Endothelial cell (in vitro differentiated cells): Measurements from ENCODE around the gene CT55. TPM values are rescaled to one million over a fixed set of nuclear protein-coding genes. Genes with fewer than 3 reads are reported as not detected.

Source experiments
- DNase-seq: peaks from one replicate; pipeline ENCODE4 v3.0.0; 2021; ENCODE audit warnings: low spot score
- H3K27ac Mint-ChIP-seq: one replicate; pipeline ENCODE4 v1.8.0; 2021; ENCODE audit warnings: mixed read lengths, inconsistent platforms; ENCODE audit not compliant: unreplicated experiment
- H3K27me3 Mint-ChIP-seq: one replicate; pipeline ENCODE4 v1.8.0; 2021; ENCODE audit warnings: mild to moderate bottlenecking, moderate library complexity, mixed read lengths, inconsistent platforms; ENCODE audit not compliant: unreplicated experiment
- H3K36me3 Mint-ChIP-seq: one replicate; pipeline ENCODE4 v1.8.0; 2021; ENCODE audit warnings: mild to moderate bottlenecking, low read depth, mixed read lengths, inconsistent platforms; ENCODE audit not compliant: unreplicated experiment
- H3K4me1 Mint-ChIP-seq: one replicate; pipeline ENCODE4 v1.8.0; 2021; ENCODE audit warnings: mild to moderate bottlenecking, mixed read lengths, inconsistent platforms; ENCODE audit not compliant: unreplicated experiment
- H3K4me3 Mint-ChIP-seq: one replicate; pipeline ENCODE4 v1.8.0; 2021; ENCODE audit warnings: mild to moderate bottlenecking, mixed read lengths, inconsistent platforms; ENCODE audit not compliant: unreplicated experiment
- H3K9me3 Mint-ChIP-seq: one replicate; pipeline ENCODE4 v1.8.0; 2021; ENCODE audit warnings: mixed read lengths, inconsistent platforms; ENCODE audit not compliant: unreplicated experiment
- total RNA-seq: library from RNA; stranded (reverse); fragmentation: NEBNext Ultra II Directional; extraction: Animal tissue kit (Norgen Biotek cat#: 25700); gene quantifications from one replicate; pipeline ENCODE4 v1.2.1, GENCODE V29; 2021; ENCODE audit not compliant: unreplicated experiment
- TF ChIP-seq, protein P1 (sequence below): fragments of 200-600 bp; sonication (generic); IDR thresholded peaks from one replicate; pipeline ENCODE4 v1.5.0; 2021; ENCODE audit warnings: antibody characterized with exemption; ENCODE audit not compliant: unreplicated experiment

Gene CT55
- total RNA-seq, 1 donor from 2014 or later: 0.21 TPM

DNA sequence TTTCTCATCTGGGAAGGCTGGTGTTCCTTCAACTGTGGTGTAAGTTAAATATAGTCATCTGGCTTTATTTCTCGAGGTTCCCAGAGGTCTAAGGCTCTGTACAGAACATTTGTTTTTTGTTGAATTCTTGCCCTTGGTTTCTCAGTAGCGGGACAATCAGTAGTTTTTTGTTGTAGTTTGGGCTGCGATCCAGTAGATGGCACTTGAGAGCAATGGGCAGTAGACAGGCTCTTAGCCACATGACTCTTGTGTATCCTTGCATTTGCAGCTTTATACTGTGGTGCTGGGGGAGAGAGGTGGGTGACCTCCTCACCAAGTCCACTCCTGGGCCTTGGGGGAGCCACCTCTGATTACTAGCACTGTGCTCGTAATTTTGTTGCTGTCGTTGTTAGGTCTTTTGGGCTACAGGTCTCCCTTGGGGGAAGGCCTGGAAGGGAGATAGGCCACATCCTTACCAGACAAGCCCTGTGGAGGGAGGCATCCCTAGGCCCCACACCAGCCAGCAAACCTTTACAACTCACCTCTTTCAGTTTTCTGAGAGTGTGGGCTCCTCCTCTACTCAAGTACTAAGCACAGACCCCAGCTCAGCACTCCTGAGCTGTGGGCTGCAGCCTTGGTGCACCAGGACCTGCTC, 59.0 kb downstream of the CT55 start:
- peak; percentile 51 for DNase-seq
- no peaks in the 10 kb centered on the region for H3K27me3 Mint-ChIP-seq
- H3K4me3 Mint-ChIP-seq: no peak overlapping the region
- TF ChIP-seq, protein P1, sequence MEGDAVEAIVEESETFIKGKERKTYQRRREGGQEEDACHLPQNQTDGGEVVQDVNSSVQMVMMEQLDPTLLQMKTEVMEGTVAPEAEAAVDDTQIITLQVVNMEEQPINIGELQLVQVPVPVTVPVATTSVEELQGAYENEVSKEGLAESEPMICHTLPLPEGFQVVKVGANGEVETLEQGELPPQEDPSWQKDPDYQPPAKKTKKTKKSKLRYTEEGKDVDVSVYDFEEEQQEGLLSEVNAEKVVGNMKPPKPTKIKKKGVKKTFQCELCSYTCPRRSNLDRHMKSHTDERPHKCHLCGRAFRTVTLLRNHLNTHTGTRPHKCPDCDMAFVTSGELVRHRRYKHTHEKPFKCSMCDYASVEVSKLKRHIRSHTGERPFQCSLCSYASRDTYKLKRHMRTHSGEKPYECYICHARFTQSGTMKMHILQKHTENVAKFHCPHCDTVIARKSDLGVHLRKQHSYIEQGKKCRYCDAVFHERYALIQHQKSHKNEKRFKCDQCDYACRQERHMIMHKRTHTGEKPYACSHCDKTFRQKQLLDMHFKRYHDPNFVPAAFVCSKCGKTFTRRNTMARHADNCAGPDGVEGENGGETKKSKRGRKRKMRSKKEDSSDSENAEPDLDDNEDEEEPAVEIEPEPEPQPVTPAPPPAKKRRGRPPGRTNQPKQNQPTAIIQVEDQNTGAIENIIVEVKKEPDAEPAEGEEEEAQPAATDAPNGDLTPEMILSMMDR: peak; percentile 39
- H3K4me1 Mint-ChIP-seq: peaks cover 3% of the 10 kb centered on the region
- H3K9me3 Mint-ChIP-seq: no peaks in the 10 kb centered on the region
- H3K36me3 Mint-ChIP-seq: no peaks in the 10 kb centered on the region
- H3K27ac Mint-ChIP-seq: no peak overlapping the region

- Mint-ChIP-seq H3K27me3 (no peaks in the 10 kb centered on the region), H3K9me3 (no peaks in the 10 kb centered on the region)
These were observed 61.6 kb downstream of the CT55 start for GRCh38 chrX:135109554-135109953.

More at GRCh38 chrX:135109554-135109953, 61.6 kb downstream of the CT55 start:
- no peak overlapping the region for H3K4me3 Mint-ChIP-seq
- TF ChIP-seq, protein P1: no peak
- H3K4me1 Mint-ChIP-seq: peaks cover 2% of the 10 kb centered on the region
- no peak overlapping the region for H3K27ac Mint-ChIP-seq
- no peaks in the 10 kb centered on the region for H3K36me3 Mint-ChIP-seq
- DNase-seq: no peak

Other genes starting within 250 kb of the CT55 start
- 0.51 TPM for gene SMIM10, start 180.4 kb downstream of the CT55 start, total RNA-seq
- 13.1 TPM for gene RTL8B, start 148.9 kb downstream of the CT55 start, total RNA-seq
- gene RTL8C, start 139.0 kb downstream of the CT55 start, total RNA-seq: 79.1 TPM
- 34.0 TPM for gene RTL8A, start 119.3 kb downstream of the CT55 start, total RNA-seq
- 2.6 TPM for gene SMIM10L2B, start 72.7 kb downstream of the CT55 start, total RNA-seq
- gene ETDB, start 50.9 kb downstream of the CT55 start, total RNA-seq: not detected
- not detected for gene ETDA, start 80.7 kb upstream of the CT55 start, total RNA-seq
- gene ETDC, start 138.1 kb upstream of the CT55 start, total RNA-seq: not detected
- gene ZNF75D, start 172.7 kb upstream of the CT55 start, total RNA-seq: 21.8 TPM
- gene ZNF449, start 173.4 kb upstream of the CT55 start, total RNA-seq: 17.0 TPM